Natural killer cell (primary cell): ENCODE data around the gene RBCK1. TPM values are rescaled to one million over a fixed set of nuclear protein-coding genes. Genes with fewer than 3 reads are reported as not detected.
A peak's percentile ranks its signal among the peaks of the same experiment; 100 is the strongest.

ENCODE experiments used
- ATAC-seq, 3 donors: fragments of 150-1000 bp in 2 of 3; fragments of 200-7000 bp in 1 of 3; cut with Tn5 transposase; 1 replicate in 1 of 3; 2 replicates in 2 of 3; pipeline ENCODE4 v1.10.0; 2021; ENCODE audit warnings: mild to moderate bottlenecking in 2 of 3, moderate library complexity in 2 of 3
- DNase-seq, 2 donors: peaks; one replicate each; pipeline versions ENCODE4 v3.0.0 to v3.0.0-alpha.2; 2013 to 2021; ENCODE audit warnings: mixed read lengths in 1 of 2
- H3K27ac ChIP-seq: one replicate; pipeline ENCODE4 v1.5.1; 2013; ENCODE audit warnings: mild to moderate bottlenecking, low read length
- H3K27me3 ChIP-seq: one replicate; pipeline ENCODE4 v1.6.1; 2013; ENCODE audit warnings: low read length; ENCODE audit not compliant: control insufficient read depth, insufficient read depth
- H3K36me3 ChIP-seq: one replicate; pipeline ENCODE4 v1.6.1; 2013; ENCODE audit warnings: low read length; ENCODE audit not compliant: control insufficient read depth, insufficient read depth
- H3K4me1 ChIP-seq: one replicate; pipeline ENCODE4 v1.6.1; 2013; ENCODE audit warnings: low read length; ENCODE audit not compliant: control insufficient read depth, insufficient read depth
- H3K4me3 ChIP-seq: one replicate; pipeline ENCODE4 v1.5.1; 2013; ENCODE audit warnings: low read length
- H3K9me3 ChIP-seq: one replicate; pipeline ENCODE4 v1.6.1; 2013; ENCODE audit warnings: low read length; ENCODE audit not compliant: control insufficient read depth, insufficient read depth
- H3K27ac Mint-ChIP-seq, 2 donors: one replicate each; pipeline ENCODE4 v1.8.0; 2022; ENCODE audit warnings: mild to moderate bottlenecking in 2 of 2, mixed read lengths in 2 of 2, moderate library complexity in 1 of 2
- H3K27me3 Mint-ChIP-seq, 2 donors: one replicate each; pipeline ENCODE4 v1.8.0; 2022; ENCODE audit warnings: low read depth in 2 of 2, mixed read lengths in 2 of 2
- H3K36me3 Mint-ChIP-seq: one replicate; pipeline ENCODE4 v1.8.0; 2022; ENCODE audit warnings: mixed read lengths
- H3K4me1 Mint-ChIP-seq, 2 donors: one replicate each; pipeline ENCODE4 v1.8.0; 2022; ENCODE audit warnings: mixed read lengths in 2 of 2
- H3K4me3 Mint-ChIP-seq: one replicate; pipeline ENCODE4 v1.8.0; 2022; ENCODE audit warnings: mild to moderate bottlenecking, moderate library complexity, mixed read lengths
- H3K9me3 Mint-ChIP-seq, 2 donors: one replicate each; pipeline ENCODE4 v1.8.0; 2022; ENCODE audit warnings: mixed read lengths in 2 of 2
- WGBS: methylation state at CpG from one replicate; pipeline ENCODE4 v1.1.7; 2013; ENCODE audit warnings: missing lambda C conversion rate; ENCODE audit not compliant: insufficient coverage; 5-methylcytosine and 5-hydroxymethylcytosine counted together
- intact Hi-C: fragments of 100-400 bp; cut with micrococcal nuclease; formaldehyde crosslinking; loops from one replicate; pipeline ENCODE4 v1.14.2; 2022
- total RNA-seq, 4 donors: library from RNA; stranded (reverse); fragments of 120-200 nt in 1 of 4; gene quantifications; one replicate each; pipeline versions ENCODE4 v1.2.3 to v1.2.4, GENCODE V29; 2013 to 2022
- TF ChIP-seq, protein P1 (sequence below): fragments of 200-600 bp; IDR thresholded peaks from one replicate; pipeline ENCODE4 v1.8.0; 2022; ENCODE audit warnings: antibody characterized with exemption

Gene RBCK1
- total RNA-seq, 3 donors from 2014 or later (not counting 1 experiment from before 2014, with no cell fraction given) = 102 to 131 (median 104) TPM

DNA sequence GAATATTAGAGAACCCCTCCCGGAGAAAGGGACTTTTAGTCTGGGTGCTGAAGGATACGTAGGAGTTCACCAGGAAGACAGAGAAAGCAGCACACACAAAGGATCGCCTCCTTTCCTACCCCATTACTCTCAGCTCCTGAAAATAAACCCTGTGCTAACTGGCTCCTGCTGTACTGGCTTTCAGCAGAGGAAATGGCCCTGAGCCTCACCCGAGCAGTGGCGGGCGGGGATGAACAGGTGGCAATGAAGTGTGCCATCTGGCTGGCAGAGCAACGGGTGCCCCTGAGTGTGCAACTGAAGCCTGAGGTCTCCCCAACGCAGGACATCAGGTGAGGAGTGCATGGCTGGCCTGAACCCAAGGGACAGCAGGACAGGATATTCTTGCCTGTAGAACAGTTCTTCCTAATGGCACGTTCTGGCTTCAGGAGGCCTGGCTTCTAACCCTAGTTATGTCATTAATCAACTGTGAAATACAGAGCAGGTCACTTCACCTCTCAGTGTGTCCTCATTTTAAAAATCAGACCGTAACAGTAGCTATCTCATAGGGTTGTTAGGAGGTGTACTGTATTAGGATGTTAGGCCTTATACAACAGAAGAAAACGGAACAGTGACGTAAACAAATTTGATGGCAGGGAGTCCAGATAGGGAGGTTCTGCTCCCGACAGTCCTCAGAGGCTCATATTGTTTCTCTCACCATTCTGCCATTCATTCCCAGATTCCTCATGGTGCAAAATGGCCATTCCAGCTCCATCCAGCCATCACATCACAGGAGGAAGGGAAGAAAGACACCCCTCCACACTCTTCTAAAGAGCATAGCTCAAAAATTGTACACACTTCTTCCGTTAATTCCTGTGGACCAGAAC, 1.8 kb downstream of the RBCK1 start:
- ATAC-seq = no peak
- TF ChIP-seq, protein P1, sequence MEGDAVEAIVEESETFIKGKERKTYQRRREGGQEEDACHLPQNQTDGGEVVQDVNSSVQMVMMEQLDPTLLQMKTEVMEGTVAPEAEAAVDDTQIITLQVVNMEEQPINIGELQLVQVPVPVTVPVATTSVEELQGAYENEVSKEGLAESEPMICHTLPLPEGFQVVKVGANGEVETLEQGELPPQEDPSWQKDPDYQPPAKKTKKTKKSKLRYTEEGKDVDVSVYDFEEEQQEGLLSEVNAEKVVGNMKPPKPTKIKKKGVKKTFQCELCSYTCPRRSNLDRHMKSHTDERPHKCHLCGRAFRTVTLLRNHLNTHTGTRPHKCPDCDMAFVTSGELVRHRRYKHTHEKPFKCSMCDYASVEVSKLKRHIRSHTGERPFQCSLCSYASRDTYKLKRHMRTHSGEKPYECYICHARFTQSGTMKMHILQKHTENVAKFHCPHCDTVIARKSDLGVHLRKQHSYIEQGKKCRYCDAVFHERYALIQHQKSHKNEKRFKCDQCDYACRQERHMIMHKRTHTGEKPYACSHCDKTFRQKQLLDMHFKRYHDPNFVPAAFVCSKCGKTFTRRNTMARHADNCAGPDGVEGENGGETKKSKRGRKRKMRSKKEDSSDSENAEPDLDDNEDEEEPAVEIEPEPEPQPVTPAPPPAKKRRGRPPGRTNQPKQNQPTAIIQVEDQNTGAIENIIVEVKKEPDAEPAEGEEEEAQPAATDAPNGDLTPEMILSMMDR = no peak
- H3K36me3 Mint-ChIP-seq = no peaks in the 10 kb centered on the region
- Histone ChIP-seq H3K4me1 (peaks cover 26% of the 10 kb centered on the region), H3K9me3 (no peaks in the 10 kb centered on the region), H3K27ac (peak overlapping the region; percentile 13), H3K36me3 (peaks cover 19% of the 10 kb centered on the region), H3K4me3 (no peak overlapping the region), H3K27me3 (no peaks in the 10 kb centered on the region)
- no peaks in the 10 kb centered on the region for H3K9me3 Mint-ChIP-seq
- intact Hi-C loops = loop anchor here (10.0 kb wide), 1 partner anchor 55 kb away; no protein-coding TSS in a partner anchor
- H3K27me3 Mint-ChIP-seq = no peaks in the 10 kb centered on the region
- DNase-seq = peak in 1 of 2 donors; percentile 15
- H3K4me1 Mint-ChIP-seq = peaks cover 42% of the 10 kb centered on the region in 2 donors
- peak overlapping the region; percentile 92 for H3K4me3 Mint-ChIP-seq
- 70% methylated on average over 12 of the region's 14 CpGs for WGBS
- H3K27ac Mint-ChIP-seq = peak overlapping the region; percentile 90

DNA sequence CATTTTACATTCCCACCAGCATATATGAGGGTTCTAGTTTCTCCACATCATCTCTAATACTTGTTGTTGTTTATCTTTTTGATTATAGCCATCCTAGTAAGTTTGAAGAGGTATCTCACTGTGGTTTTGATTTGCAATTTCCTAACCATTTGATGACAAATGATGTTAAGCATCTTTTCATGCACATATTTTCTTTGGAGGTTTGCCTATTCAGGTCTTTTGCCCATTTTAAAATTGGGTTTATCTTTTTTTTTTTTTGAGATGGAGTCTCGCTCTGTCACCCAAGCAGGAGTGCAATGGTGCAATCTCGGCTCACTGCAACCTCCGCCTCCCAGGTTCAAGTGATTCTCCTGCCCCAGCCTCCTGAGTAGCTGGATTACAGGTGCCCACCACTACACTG, 4.0 kb downstream of the RBCK1 start:
- intact Hi-C loops = no loop called here
- H3K4me1 Mint-ChIP-seq = peaks cover 53 to 55% of the 10 kb centered on the region in 2 donors
- peak overlapping the region in 1 of 2 donors; percentile 90 for H3K27ac Mint-ChIP-seq
- H3K27me3 Mint-ChIP-seq = no peaks in the 10 kb centered on the region
- H3K4me1 ChIP-seq = peaks cover 24% of the 10 kb centered on the region
- ATAC-seq = no peak
- 97% methylated on average over 3 of the region's 3 CpGs for WGBS
- TF ChIP-seq, protein P1 = no peak
- no peaks in the 10 kb centered on the region for H3K9me3 ChIP-seq
- no peak overlapping the region for H3K27ac ChIP-seq
- no peaks in the 10 kb centered on the region for H3K27me3 ChIP-seq
- no peak for DNase-seq
- peaks cover 25% of the 10 kb centered on the region for H3K36me3 ChIP-seq
- H3K9me3 Mint-ChIP-seq = no peaks in the 10 kb centered on the region
- no peak overlapping the region for H3K4me3 Mint-ChIP-seq
- no peak overlapping the region for H3K4me3 ChIP-seq
- H3K36me3 Mint-ChIP-seq = no peaks in the 10 kb centered on the region

DNA sequence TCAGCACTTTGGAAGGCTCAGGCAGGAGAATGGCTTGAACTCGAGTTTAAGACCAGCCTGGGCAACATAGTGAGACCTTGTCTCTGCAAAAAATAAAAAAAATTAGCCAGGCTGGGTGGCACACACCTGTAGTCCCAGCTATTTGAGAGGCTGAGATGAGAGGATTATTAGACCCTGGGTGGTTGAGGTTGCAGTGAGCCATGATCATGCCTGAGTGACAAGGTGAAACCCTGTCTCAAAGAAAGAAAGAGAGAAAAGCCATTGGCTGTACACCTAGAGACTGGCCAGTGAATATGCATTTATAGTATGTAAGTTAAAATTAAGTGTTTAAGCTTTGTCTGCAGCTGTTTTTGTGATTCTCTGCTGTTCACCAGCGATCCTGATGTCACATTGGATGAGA, 6.1 kb downstream of the RBCK1 start:
- WGBS = 98% methylated on average over 2 of the region's 2 CpGs
- Histone ChIP-seq H3K4me3 (no peak overlapping the region), H3K27ac (no peak overlapping the region), H3K36me3 (peaks cover 31% of the 10 kb centered on the region), H3K4me1 (peaks cover 13% of the 10 kb centered on the region), H3K27me3 (no peaks in the 10 kb centered on the region), H3K9me3 (no peaks in the 10 kb centered on the region)
- TF ChIP-seq, protein P1 = no peak
- no peaks in the 10 kb centered on the region for H3K27me3 Mint-ChIP-seq
- no peak for DNase-seq
- intact Hi-C loops = no loop called here
- H3K9me3 Mint-ChIP-seq = no peaks in the 10 kb centered on the region
- H3K4me3 Mint-ChIP-seq = no peak overlapping the region
- H3K4me1 Mint-ChIP-seq = peaks cover 46% of the 10 kb centered on the region in 2 donors
- no peak overlapping the region for H3K27ac Mint-ChIP-seq
- no peak for ATAC-seq
- no peaks in the 10 kb centered on the region for H3K36me3 Mint-ChIP-seq
